Subcutaneous abdominal adipose tissue (tissue), 5 donors: ENCODE data around the gene MEFV.

Experiments used
- H3K27ac ChIP-seq: one replicate; pipeline ENCODE4 v1.7.0; 2013; ENCODE audit warnings: low read depth, mild to moderate bottlenecking, inconsistent platforms, low read length, moderate library complexity
- H3K27me3 ChIP-seq, 5 donors: one replicate each; pipeline ENCODE4 v1.7.0; 2013; ENCODE audit warnings: low read length in 5 of 5, inconsistent platforms in 1 of 5; ENCODE audit not compliant: control insufficient read depth in 5 of 5, insufficient read depth in 4 of 5
- H3K36me3 ChIP-seq, 5 donors: one replicate each; pipeline ENCODE4 v1.7.0; 2013; ENCODE audit warnings: low read length in 5 of 5; ENCODE audit not compliant: control insufficient read depth in 5 of 5, insufficient read depth in 5 of 5
- H3K4me1 ChIP-seq, 5 donors: one replicate each; pipeline ENCODE4 v1.7.0; 2013; ENCODE audit warnings: low read length in 5 of 5, mild to moderate bottlenecking in 3 of 5, moderate library complexity in 1 of 5; ENCODE audit not compliant: control insufficient read depth in 5 of 5, insufficient read depth in 5 of 5
- H3K4me3 ChIP-seq, 5 donors: one replicate each; pipeline ENCODE4 v1.7.0; 2013; ENCODE audit warnings: low read length in 5 of 5, low read depth in 1 of 5
- H3K9ac ChIP-seq, 5 donors: one replicate each; pipeline ENCODE4 v1.7.0; 2013; ENCODE audit warnings: low read length in 5 of 5, mild to moderate bottlenecking in 4 of 5, moderate library complexity in 3 of 5
- H3K9me3 ChIP-seq, 5 donors: one replicate each; pipeline ENCODE4 v1.7.0; 2013; ENCODE audit warnings: low read length in 5 of 5; ENCODE audit not compliant: control insufficient read depth in 5 of 5
- donor health status: healthy.
- donor health status: healthy.
- donor health status: healthy.
- donor health status: healthy.
- donor health status: healthy.

Gene MEFV

DNA sequence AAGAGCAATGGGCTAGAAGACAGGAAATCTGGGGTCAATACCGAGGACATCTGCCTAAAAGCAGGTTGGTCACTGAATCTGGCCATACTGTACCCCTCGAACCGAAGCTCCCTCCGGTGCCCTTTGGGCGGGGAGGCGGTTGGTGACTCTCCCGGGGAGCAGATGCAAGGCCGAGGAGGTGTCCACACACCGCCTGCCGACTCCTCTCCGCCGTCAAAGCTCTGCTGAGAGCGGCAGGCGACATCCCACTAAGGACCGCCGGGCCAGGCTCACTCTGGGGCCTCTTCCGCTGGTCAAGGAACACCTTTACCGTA, 21.9 kb downstream of the MEFV start:
- Histone ChIP-seq H3K9me3 (peaks cover 0 to 14% (median 8%) of the 10 kb centered on the region in 5 donors), H3K36me3 (peaks cover 22 to 35% (median 32%) of the 10 kb centered on the region in 5 donors), H3K27me3 (no peaks in the 10 kb centered on the region), H3K9ac (peak overlapping the region; percentile 89 to 99 (median 99)), H3K4me1 (peaks cover 2 to 14% (median 12%) of the 10 kb centered on the region in 5 donors), H3K4me3 (peak overlapping the region; percentile 86 to 99 (median 96)), H3K27ac (peak overlapping the region; percentile 92)

- H3K9ac ChIP-seq, result no peak overlapping the region
- H3K4me3 ChIP-seq, result peak overlapping the region; percentile 12 to 50 (median 24)
- no peak overlapping the region for H3K27ac ChIP-seq
- peaks cover 41 to 81% (median 66%) of the 10 kb centered on the region in 5 donors for H3K9me3 ChIP-seq
- H3K36me3 ChIP-seq, result peaks cover 31 to 47% (median 43%) of the 10 kb centered on the region in 5 donors
- H3K4me1 ChIP-seq, result no peaks in the 10 kb centered on the region
- no peaks in the 10 kb centered on the region for H3K27me3 ChIP-seq
Measured at GRCh38 chr16:3223913-3224515, 32.4 kb downstream of the MEFV start.

GRCh38 chr16:3220839-3221238, 35.6 kb downstream of the MEFV start:
- H3K9me3 ChIP-seq, result peaks cover 33 to 73% (median 52%) of the 10 kb centered on the region in 5 donors
- peaks cover 0 to 2% (median 0%) of the 10 kb centered on the region in 5 donors for H3K27me3 ChIP-seq
- H3K9ac ChIP-seq, result no peak overlapping the region
- peaks cover 19 to 25% (median 23%) of the 10 kb centered on the region in 5 donors for H3K36me3 ChIP-seq
- peak overlapping the region in 2 of 5 donors; percentile 29 to 30 for H3K4me3 ChIP-seq
- H3K4me1 ChIP-seq, result no peaks in the 10 kb centered on the region
- H3K27ac ChIP-seq, result no peak overlapping the region

DNA sequence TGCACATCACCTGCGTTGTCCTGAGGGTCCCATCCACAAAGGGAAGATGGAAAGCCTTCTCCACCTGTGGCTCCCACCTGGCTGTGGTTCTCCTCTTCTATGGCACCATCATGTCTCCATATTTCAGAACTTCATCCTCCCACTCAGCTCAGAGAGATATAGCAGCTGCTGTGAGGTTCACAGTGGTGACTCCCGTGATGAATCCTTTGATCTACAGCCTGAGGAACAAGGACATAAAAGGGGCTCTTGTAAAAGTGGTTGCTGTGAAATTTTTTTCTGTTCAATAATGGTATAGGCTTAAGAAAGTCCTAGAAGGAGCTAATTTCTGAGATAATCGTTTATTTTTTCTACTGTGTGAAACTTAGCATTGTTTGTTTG, 40.2 kb downstream of the MEFV start:
- no peak overlapping the region for H3K4me3 ChIP-seq
- no peaks in the 10 kb centered on the region for H3K36me3 ChIP-seq
- peaks cover 3 to 31% (median 15%) of the 10 kb centered on the region in 5 donors for H3K9me3 ChIP-seq
- H3K27ac ChIP-seq, result no peak overlapping the region
- H3K27me3 ChIP-seq, result peaks cover 0 to 5% (median 0%) of the 10 kb centered on the region in 5 donors
- no peak overlapping the region for H3K9ac ChIP-seq
- H3K4me1 ChIP-seq, result no peaks in the 10 kb centered on the region

GRCh38 chr16:3215601-3216262, 40.7 kb downstream of the MEFV start:
- Histone ChIP-seq H3K9me3 (peaks cover 3 to 26% (median 10%) of the 10 kb centered on the region in 5 donors), H3K27me3 (peaks cover 0 to 5% (median 0%) of the 10 kb centered on the region in 5 donors), H3K4me1 (no peaks in the 10 kb centered on the region), H3K9ac (no peak overlapping the region), H3K27ac (no peak overlapping the region), H3K36me3 (no peaks in the 10 kb centered on the region), H3K4me3 (no peak overlapping the region)

DNA sequence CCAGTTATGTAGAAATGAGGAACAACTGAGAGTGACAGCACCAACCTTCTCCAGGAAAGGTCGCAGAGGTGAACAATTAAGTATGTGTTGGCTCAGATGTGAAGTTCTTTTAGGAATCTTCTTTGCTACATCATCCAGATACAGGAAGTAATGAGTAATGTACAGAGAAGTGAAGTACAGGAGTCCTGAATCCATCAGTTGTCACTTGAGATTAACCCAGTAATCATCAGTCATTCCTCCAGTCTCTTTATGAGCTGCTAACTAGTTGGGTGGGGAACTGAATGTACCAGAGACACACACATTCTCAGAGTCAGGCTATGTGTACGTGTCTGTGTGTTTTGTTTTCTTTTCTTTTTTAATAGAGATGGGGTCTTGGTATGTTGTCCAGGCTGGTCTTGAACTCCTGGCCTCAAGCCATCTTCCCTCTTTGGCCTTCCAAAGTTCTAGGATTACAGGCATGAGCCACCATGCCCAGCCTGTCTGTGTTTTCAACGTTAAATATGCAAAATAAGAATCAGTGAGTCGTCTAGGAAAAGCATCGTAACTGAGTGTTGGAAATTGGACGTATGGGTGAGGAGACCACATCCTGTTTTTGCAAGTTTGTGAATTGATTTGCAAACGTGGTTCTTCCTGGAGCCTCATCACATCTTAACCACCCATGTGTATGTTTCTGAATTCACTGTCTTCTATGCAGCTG, 41.4 kb downstream of the MEFV start:
- Histone ChIP-seq H3K4me1 (no peaks in the 10 kb centered on the region), H3K9ac (no peak overlapping the region), H3K27ac (no peak overlapping the region), H3K36me3 (no peaks in the 10 kb centered on the region), H3K4me3 (no peak overlapping the region), H3K9me3 (peaks cover 3 to 23% (median 9%) of the 10 kb centered on the region in 5 donors), H3K27me3 (peaks cover 0 to 5% (median 0%) of the 10 kb centered on the region in 5 donors)

DNA sequence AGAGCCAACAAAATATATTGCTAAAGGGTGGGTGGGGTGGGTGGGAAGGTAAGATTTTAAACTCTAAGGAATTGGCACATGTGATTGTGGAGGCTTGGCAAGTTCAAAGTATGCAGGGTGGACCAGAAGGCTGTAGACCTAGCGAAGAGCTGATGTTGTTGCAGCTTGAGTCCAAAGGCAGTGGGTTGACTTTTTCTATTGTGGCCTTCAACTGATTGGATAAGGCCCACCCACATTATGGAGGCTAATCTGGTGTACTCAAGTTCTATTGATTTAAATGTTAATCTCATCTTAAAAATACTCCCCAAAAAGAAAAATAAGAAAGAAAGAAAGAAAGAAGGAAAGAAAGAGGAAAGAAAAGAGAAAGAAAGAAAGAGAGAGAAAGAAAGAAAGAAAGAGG, 43.9 kb downstream of the MEFV start:
- Histone ChIP-seq H3K9me3 (peaks cover 3 to 24% (median 11%) of the 10 kb centered on the region in 5 donors), H3K27me3 (peaks cover 0 to 10% (median 4%) of the 10 kb centered on the region in 5 donors), H3K4me3 (no peak overlapping the region), H3K9ac (no peak overlapping the region), H3K4me1 (no peaks in the 10 kb centered on the region), H3K36me3 (no peaks in the 10 kb centered on the region), H3K27ac (no peak overlapping the region)

- no peaks in the 10 kb centered on the region for H3K4me1 ChIP-seq
- no peaks in the 10 kb centered on the region for H3K36me3 ChIP-seq
- no peak overlapping the region for H3K4me3 ChIP-seq
- H3K9ac ChIP-seq, result no peak overlapping the region
- H3K27me3 ChIP-seq, result peaks cover 0 to 10% (median 4%) of the 10 kb centered on the region in 5 donors
- H3K27ac ChIP-seq, result no peak overlapping the region
- H3K9me3 ChIP-seq, result peaks cover 3 to 28% (median 13%) of the 10 kb centered on the region in 5 donors
Measured at GRCh38 chr16:3212006-3212405, 44.4 kb downstream of the MEFV start.

DNA sequence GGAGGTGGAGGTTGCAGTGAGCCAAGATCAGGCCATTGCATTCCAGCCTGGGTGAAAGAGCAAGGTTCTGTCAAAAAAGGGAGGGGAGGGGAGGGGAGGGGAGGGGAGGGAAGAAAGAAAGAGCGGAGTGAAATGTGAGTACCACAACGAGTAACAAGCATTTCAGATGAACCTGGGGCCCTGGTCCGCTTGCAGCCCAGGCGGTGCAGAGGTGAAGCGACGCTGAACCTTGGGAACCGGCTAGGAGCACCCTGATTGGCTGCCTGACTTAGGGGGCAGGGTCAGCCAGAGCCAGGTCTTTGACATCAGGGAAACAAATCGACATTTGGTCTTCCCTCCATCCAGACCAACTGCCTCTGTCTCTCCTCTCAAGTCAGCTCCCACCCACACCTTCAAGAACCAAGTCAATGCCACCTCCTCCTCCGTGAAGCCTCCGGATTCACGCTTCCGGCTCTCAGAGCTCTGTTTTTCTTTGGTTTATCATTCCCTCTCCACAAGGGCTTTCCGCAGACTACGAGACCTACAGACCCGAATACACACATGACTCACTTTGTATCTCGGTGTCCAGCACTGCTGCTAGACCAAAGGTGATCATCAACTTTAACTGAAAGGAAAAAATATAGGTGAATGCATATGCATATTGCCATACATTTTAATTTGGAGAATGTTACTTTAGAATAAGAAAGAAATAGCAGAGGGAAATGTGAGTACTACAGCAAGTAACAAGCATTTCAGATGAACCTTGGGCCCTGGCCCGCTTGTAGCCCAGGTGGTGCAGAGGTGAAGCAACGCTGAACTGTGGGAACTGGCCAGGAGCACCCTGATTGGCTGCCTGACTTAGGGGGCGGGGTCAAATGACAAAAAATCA, 49.1 kb downstream of the MEFV start:
- Histone ChIP-seq H3K36me3 (no peaks in the 10 kb centered on the region), H3K4me3 (peak overlapping the region in 1 of 5 donors; percentile 5), H3K9ac (no peak overlapping the region), H3K27me3 (peaks cover 3 to 10% (median 10%) of the 10 kb centered on the region in 5 donors), H3K27ac (no peak overlapping the region), H3K4me1 (no peaks in the 10 kb centered on the region), H3K9me3 (peaks cover 2 to 41% (median 25%) of the 10 kb centered on the region in 5 donors)
